ENCODE measurements around the gene WWOX.

- TF ChIP-seq, protein P1, sequence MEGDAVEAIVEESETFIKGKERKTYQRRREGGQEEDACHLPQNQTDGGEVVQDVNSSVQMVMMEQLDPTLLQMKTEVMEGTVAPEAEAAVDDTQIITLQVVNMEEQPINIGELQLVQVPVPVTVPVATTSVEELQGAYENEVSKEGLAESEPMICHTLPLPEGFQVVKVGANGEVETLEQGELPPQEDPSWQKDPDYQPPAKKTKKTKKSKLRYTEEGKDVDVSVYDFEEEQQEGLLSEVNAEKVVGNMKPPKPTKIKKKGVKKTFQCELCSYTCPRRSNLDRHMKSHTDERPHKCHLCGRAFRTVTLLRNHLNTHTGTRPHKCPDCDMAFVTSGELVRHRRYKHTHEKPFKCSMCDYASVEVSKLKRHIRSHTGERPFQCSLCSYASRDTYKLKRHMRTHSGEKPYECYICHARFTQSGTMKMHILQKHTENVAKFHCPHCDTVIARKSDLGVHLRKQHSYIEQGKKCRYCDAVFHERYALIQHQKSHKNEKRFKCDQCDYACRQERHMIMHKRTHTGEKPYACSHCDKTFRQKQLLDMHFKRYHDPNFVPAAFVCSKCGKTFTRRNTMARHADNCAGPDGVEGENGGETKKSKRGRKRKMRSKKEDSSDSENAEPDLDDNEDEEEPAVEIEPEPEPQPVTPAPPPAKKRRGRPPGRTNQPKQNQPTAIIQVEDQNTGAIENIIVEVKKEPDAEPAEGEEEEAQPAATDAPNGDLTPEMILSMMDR (conservative IDR thresholded peaks at IDR 0.05), result no peak
- TF ChIP-seq EZH2 (IDR thresholded peaks at IDR 0.05; ENCODE audit: low read depth), result no peak
These were observed 1112.8 kb downstream of the WWOX start for GRCh38 chr16:79212114-79212791.

Data from PC-9 (cell line).